Heart left ventricle (tissue), 16 donors: ENCODE results near the gene MYO1H. TPM values are rescaled to one million over a fixed set of nuclear protein-coding genes. Genes with fewer than 3 reads are reported as not detected.

ENCODE experiments used
- ATAC-seq, 4 donors: fragments of 200-7000 bp; cut with Tn5 transposase; one replicate each; pipeline ENCODE4 v1.9.1; 2020 to 2022; ENCODE audit warnings: moderate library complexity in 4 of 4, mild to moderate bottlenecking in 3 of 4, moderate number of reproducible peaks in 1 of 4
- DNase-seq, 5 donors: peaks; one replicate each; pipeline ENCODE4 v3.0.0-alpha.2; 2020
- H3K27ac ChIP-seq, 12 donors: fragments of 200-600 bp; sonication (generic) in 4 of 12; one replicate each; pipeline versions ENCODE4 v1.5.0 to v1.8.0; 2016 to 2022; ENCODE audit warnings: mild to moderate bottlenecking in 2 of 12
- H3K27me3 ChIP-seq, 9 donors: fragments of 200-600 bp; sonication (generic) in 2 of 9; one replicate each; pipeline versions ENCODE4 v1.5.1 to v1.8.0; 2016 to 2022; ENCODE audit warnings: mild to moderate bottlenecking in 3 of 9
- H3K36me3 ChIP-seq, 9 donors: fragments of 200-600 bp; sonication (generic) in 2 of 9; one replicate each; pipeline versions ENCODE4 v1.5.0 to v1.8.0; 2018 to 2022; ENCODE audit warnings: mild to moderate bottlenecking in 2 of 9
- H3K4me1 ChIP-seq, 12 donors: fragments of 200-600 bp; sonication (generic) in 4 of 12; one replicate each; pipeline versions ENCODE4 v1.5.0 to v1.8.0; 2016 to 2022; ENCODE audit warnings: mild to moderate bottlenecking in 3 of 12
- H3K4me3 ChIP-seq, 12 donors: fragments of 200-600 bp; sonication (generic) in 4 of 12; one replicate each; pipeline versions ENCODE4 v1.5.0 to v1.8.0; 2017 to 2022; ENCODE audit warnings: mild to moderate bottlenecking in 9 of 12, moderate library complexity in 4 of 12
- H3K9me3 ChIP-seq, 12 donors: fragments of 200-600 bp; sonication (generic) in 4 of 12; one replicate each; pipeline versions ENCODE4 v1.5.0 to v1.8.0; 2016 to 2022; ENCODE audit warnings: mild to moderate bottlenecking in 1 of 12
- CTCF ChIP-seq, 12 donors: fragments of 200-600 bp; sonication (generic) in 4 of 12; IDR thresholded peaks; one replicate each; pipeline versions ENCODE4 v1.5.0 to v1.8.0; 2018 to 2022; ENCODE audit warnings: antibody characterized with exemption in 12 of 12, mild to moderate bottlenecking in 5 of 12
- POLR2A ChIP-seq, 2 donors: fragments of 450-650 bp; IDR thresholded peaks; one replicate each; pipeline ENCODE4 v1.6.1; 2017; ENCODE audit warnings: antibody characterized with exemption in 2 of 2, mild to moderate bottlenecking in 2 of 2, moderate library complexity in 2 of 2
- WGBS, 4 donors: extraction: QIAGEN DNeasy Blood & Tissue Kit in 2 of 4; methylation state at CpG; one replicate each; pipeline versions ENCODE4 v1.1.5 to v1.1.7; 2013 to 2018; 5-methylcytosine and 5-hydroxymethylcytosine counted together
- intact Hi-C, 10 donors: fragments of 100-400 bp; cut with DNase I; formaldehyde crosslinking; loops; one replicate each; pipeline versions ENCODE4 v1.11.1 to v1.14.2; 2022
- polyA plus RNA-seq, 2 donors: library from polyadenylated mRNA; stranded (reverse); fragments of 200-250 nt; gene quantifications; one replicate each; pipeline ENCODE4 v1.2.3, GENCODE V29; 2013
- total RNA-seq, 9 donors: library from RNA; depleted of rRNA in 2 of 9; stranded (reverse); fragments of >200 nt in 2 of 9; fragmentation: NEBNext Ultra II Directional in 3 of 9; extraction: Animal tissue kit (Norgen Biotek cat#: 25700) in 3 of 9; gene quantifications; one replicate each; pipeline versions ENCODE4 v1.1.0 to v1.2.4, GENCODE V29; 2016 to 2023
- donor health status: ischemic (EF 13 %, LVEDD 7.1; RV severe dilation, severe dysfunction).
- donor health status: healthy with polysubstance abuse.
- donor health status: DM: no; HTN: yes; CAD: no.
- donor health status: DM: no; HTN: no; CAD: no.
- donor health status: ischemic (EF 25% LVEDD 6.9; RV normal size, moderate dysfunction).
- donor health status: ischemic (EF 25% LVEDD 5.7; RV mildly dilated, moderate dysfunction).
- donor health status: healthy.
- donor health status: DM: yes; HTN: yes; CAD: no.
- donor health status: ischemic (EF 35%, LVEDD 5.7; RV mildly dilated, moderate dysfunction).
- donor health status: nonischemic (EF 11% LVEDD 7.7; RV severe dilation, severe dysfunction).
- donor health status: DM: yes; HTN: yes; CAD: no.
- donor health status: PGD.
- donor health status: ischemic (EF 29% LVEDD 5.4; RV normal size, mild dysfunction).
- donor health status: nonischemic (EF 23%, LVEDD 6.1; RV moderate dilation, normal function).

Gene MYO1H
- total and polyA plus RNA-seq, 11 donors = 0.04 to 1.00 (median 0.22) TPM; not detected in 3

GRCh38 chr12:109329003-109329402 is 18.7 kb upstream of the MYO1H start:
- no peaks in the 10 kb centered on the region for H3K27me3 ChIP-seq
- H3K36me3 ChIP-seq = no peaks in the 10 kb centered on the region
- no peaks in the 10 kb centered on the region for H3K9me3 ChIP-seq
- no peaks in the 10 kb centered on the region for H3K4me1 ChIP-seq
- no peak for DNase-seq
- ATAC-seq = no peak
- TF ChIP-seq POLR2A (IDR thresholded peaks at IDR 0.05) (no peak), CTCF (IDR thresholded peaks at IDR 0.05) (no peak)
- WGBS, 4 donors = 83 to 89% (median 87%) methylated on average over 3 of the region's 3 CpGs
- intact Hi-C loops = no loop called here
- no peak overlapping the region for H3K4me3 ChIP-seq
- H3K27ac ChIP-seq = no peak overlapping the region

GRCh38 chr12:109329686-109330085 is 18.0 kb upstream of the MYO1H start:
- no peak for TF ChIP-seq CTCF (IDR thresholded peaks at IDR 0.05)
- TF ChIP-seq POLR2A (IDR thresholded peaks at IDR 0.05) = no peak
- intact Hi-C loops = no loop called here
- no peaks in the 10 kb centered on the region for H3K27me3 ChIP-seq
- H3K4me1 ChIP-seq = no peaks in the 10 kb centered on the region
- WGBS, 4 donors = 60 to 77% (median 67%) methylated on average over 7 of the region's 7 CpGs
- no peak overlapping the region for H3K4me3 ChIP-seq
- DNase-seq (no peak), ATAC-seq (no peak)
- H3K9me3 ChIP-seq = no peaks in the 10 kb centered on the region
- H3K27ac ChIP-seq = no peak overlapping the region
- H3K36me3 ChIP-seq = no peaks in the 10 kb centered on the region

DNA sequence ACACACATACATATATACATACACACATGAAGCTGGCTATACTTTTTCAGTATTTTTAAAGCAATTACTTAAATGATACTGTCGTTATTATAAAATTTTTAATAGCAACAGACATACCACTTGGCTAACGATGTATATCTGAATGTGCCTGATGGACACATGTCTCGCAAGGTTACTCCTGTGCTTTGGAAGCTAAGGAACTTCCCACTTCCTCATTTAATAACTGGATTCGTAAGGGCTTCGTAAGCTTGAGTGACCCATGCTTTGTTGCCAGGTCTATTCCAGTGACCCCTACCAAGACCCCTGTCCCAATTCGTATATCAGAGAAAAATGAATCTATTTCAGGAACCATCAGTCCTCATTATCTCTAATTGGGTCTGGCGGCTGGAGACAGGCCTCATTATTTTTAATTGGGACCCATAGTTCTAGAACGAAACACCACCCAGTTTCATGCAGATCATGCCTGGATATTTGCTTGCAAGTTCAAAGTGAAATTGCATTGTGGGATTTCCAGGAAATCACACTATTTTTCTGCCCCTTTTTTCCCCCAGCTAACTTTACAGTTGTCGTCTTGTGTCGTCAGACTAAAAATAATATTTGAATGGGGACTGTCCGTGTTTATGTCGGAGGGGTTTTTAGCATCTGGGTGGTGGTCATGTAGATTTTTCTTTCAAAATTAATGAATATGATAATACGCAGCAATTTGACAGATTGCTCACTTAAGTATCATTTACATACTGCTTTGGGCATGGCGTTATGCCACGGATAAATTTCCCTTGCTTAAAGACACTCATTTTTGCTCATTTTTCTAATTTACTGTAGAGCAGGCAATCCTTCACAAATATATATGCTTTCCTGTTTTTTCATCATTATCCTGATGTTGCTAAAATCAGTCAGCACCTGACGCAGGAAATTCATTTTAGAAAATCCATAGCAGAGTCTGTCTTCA is 17.1 kb upstream of the MYO1H start:
- intact Hi-C loops = no loop called here
- H3K36me3 ChIP-seq = no peaks in the 10 kb centered on the region
- no peaks in the 10 kb centered on the region for H3K4me1 ChIP-seq
- 85 to 89% (median 86%) methylated on average over 16 of the region's 16 CpGs for WGBS, 4 donors
- no peaks in the 10 kb centered on the region for H3K9me3 ChIP-seq
- no peak overlapping the region for H3K27ac ChIP-seq
- DNase-seq (no peak), ATAC-seq (no peak)
- TF ChIP-seq CTCF (IDR thresholded peaks at IDR 0.05) = no peak
- TF ChIP-seq POLR2A (IDR thresholded peaks at IDR 0.05) = no peak
- H3K27me3 ChIP-seq = peaks cover 0 to under 1% (median 0%) of the 10 kb centered on the region in 9 donors
- H3K4me3 ChIP-seq = no peak overlapping the region

- Histone ChIP-seq H3K9me3 (no peaks in the 10 kb centered on the region), H3K27ac (peak overlapping the region in 1 of 12 donors; percentile 40), H3K4me1 (no peaks in the 10 kb centered on the region), H3K4me3 (no peak overlapping the region), H3K27me3 (peaks cover 0 to 8% (median 0%) of the 10 kb centered on the region in 9 donors), H3K36me3 (no peaks in the 10 kb centered on the region)
- ATAC-seq (no peak), DNase-seq (no peak)
- intact Hi-C loops = no loop called here
- no peak for TF ChIP-seq POLR2A (IDR thresholded peaks at IDR 0.05)
- TF ChIP-seq CTCF (IDR thresholded peaks at IDR 0.05) = no peak
- 48 to 63% (median 52%) methylated on average over 7 of the region's 7 CpGs for WGBS, 4 donors
Measured at GRCh38 chr12:109331301-109331952, 16.3 kb upstream of the MYO1H start.
